Stimulated activated CD8-positive, alpha-beta memory T cell treated with anti-CD3 and anti-CD28 coated beads, Interleukin-4, amount 100 ng/mL, for 48 hours (primary cell): ENCODE results near the gene SPANXD.
"Not testable (repeated sequence)": the region's sequence is repeated elsewhere in the genome, so short reads cannot be mapped to it uniquely, and the experiment has no call there.

Experiments
- DNase-seq: peaks from one replicate; pipeline ENCODE4 v3.0.0-alpha.2; 2020

Gene SPANXD

GRCh38 chrX:141698639-141699038, at the start of gene SPANXD:
Gene SPANXD, minus strand, starts transcription at chrX:141698739. Its CDS starts 334 bp downstream, at chrX:141698405.
- not testable (repeated sequence) for DNase-seq

- no peak for DNase-seq
Observed at GRCh38 chrX:141742666-141743065, 44.1 kb upstream of the SPANXD start.

GRCh38 chrX:141736656-141737055, 38.1 kb upstream of the SPANXD start:
- DNase-seq = no peak

GRCh38 chrX:141733371-141733770, 34.8 kb upstream of the SPANXD start:
- DNase-seq = no peak

- no peak for DNase-seq
Observed at GRCh38 chrX:141732031-141732430, 33.5 kb upstream of the SPANXD start.

- DNase-seq = no peak
Observed at GRCh38 chrX:141724186-141724585, 25.6 kb upstream of the SPANXD start.

GRCh38 chrX:141714680-141715079, 16.1 kb upstream of the SPANXD start:
- no peak for DNase-seq

- DNase-seq = no peak
Observed at GRCh38 chrX:141701072-141701471, 2.5 kb upstream of the SPANXD start.

GRCh38 chrX:141673946-141674345, 24.6 kb downstream of the SPANXD start:
- no peak for DNase-seq

- no peak for DNase-seq
Observed at GRCh38 chrX:141669689-141670088, 28.9 kb downstream of the SPANXD start.

GRCh38 chrX:141668371-141668770, 30.2 kb downstream of the SPANXD start:
- no peak for DNase-seq

- no peak for DNase-seq
Observed at GRCh38 chrX:141662781-141663180, 35.8 kb downstream of the SPANXD start.

GRCh38 chrX:141652286-141652685, 46.3 kb downstream of the SPANXD start:
- DNase-seq = no peak
